SU-DHL-6 (cell line): ENCODE results near the gene ANKRD55.

ENCODE experiments used
- H2AFZ ChIP-seq: fragments of 200-600 bp; sonication (generic); 2 replicates; pipeline ENCODE4 v1.6.1; 2014; ENCODE audit warnings: low read depth, mild to moderate bottlenecking, moderate library complexity, mixed read lengths, antibody characterized with exemption, low read length; ENCODE audit not compliant: severe bottlenecking
- H3F3A ChIP-seq: fragments of 200-600 bp; shearing (Covaris generic); 2 replicates; pipeline ENCODE4 v1.6.0; 2016; ENCODE audit warnings: antibody characterized with exemption, mild to moderate bottlenecking; ENCODE audit not compliant: insufficient read depth
- H3K27ac ChIP-seq: fragments of 200-600 bp; sonication (generic); 2 replicates; pipeline ENCODE4 v1.5.1; 2016; ENCODE audit warnings: low read depth, mild to moderate bottlenecking, low read length, moderate library complexity, mixed read lengths
- H3K27me3 ChIP-seq: fragments of 200-600 bp; sonication (generic), shearing (Covaris generic); 2 replicates; pipeline ENCODE4 v1.6.0; 2014; ENCODE audit warnings: mild to moderate bottlenecking, low read length
- H3K36me3 ChIP-seq: fragments of 200-600 bp; sonication (generic); 2 replicates; pipeline ENCODE4 v1.6.1; 2014; ENCODE audit warnings: mild to moderate bottlenecking, low read length, mixed read lengths
- H3K4me2 ChIP-seq: fragments of 300-600, 200-600 bp; shearing (Covaris generic), sonication (generic); 2 replicates; pipeline ENCODE4 v1.6.0; 2014; ENCODE audit warnings: low read length, low read depth, mild to moderate bottlenecking; ENCODE audit not compliant: poor library complexity, severe bottlenecking
- H3K4me3 ChIP-seq: fragments of 200-600 bp; sonication (generic); 2 replicates; pipeline ENCODE4 v1.5.1; 2014; ENCODE audit warnings: antibody characterized with exemption, low read length, mild to moderate bottlenecking, mixed read lengths; ENCODE audit not compliant: insufficient read depth, poor library complexity, severe bottlenecking
- H3K79me2 ChIP-seq: fragments of 200-600 bp; sonication (generic); 2 replicates; pipeline ENCODE4 v1.6.1; 2014; ENCODE audit warnings: mild to moderate bottlenecking, low read length, moderate library complexity; ENCODE audit not compliant: insufficient read depth
- H3K9ac ChIP-seq: fragments of 200-600 bp; sonication (generic); 2 replicates; pipeline ENCODE4 v1.7.0; 2014; ENCODE audit warnings: mild to moderate bottlenecking, low read length
- H3K9me2 ChIP-seq: fragments of 200-600 bp; sonication (generic); replicated peaks from 2 replicates; pipeline ENCODE4 v1.6.1; 2014; ENCODE audit warnings: low read length; ENCODE audit not compliant: insufficient read depth
- H3K9me3 ChIP-seq: fragments of 200-600 bp; sonication (generic); 2 replicates; pipeline ENCODE4 v1.6.1; 2014; ENCODE audit warnings: low read length, mixed read lengths; ENCODE audit not compliant: insufficient read depth
- H4K20me1 ChIP-seq: fragments of 200-600 bp; sonication (generic); 2 replicates; pipeline ENCODE4 v1.6.1; 2014; ENCODE audit warnings: low read depth, mild to moderate bottlenecking, antibody characterized with exemption, low read length, moderate library complexity, mixed read lengths
- EZH2phosphoT487 ChIP-seq: fragments of 200-600 bp; sonication (generic), shearing (Covaris generic); conservative IDR thresholded peaks from 2 replicates; pipeline ENCODE4 v1.6.1; 2018; ENCODE audit warnings: mild to moderate bottlenecking, antibody characterized with exemption, low read length, moderate library complexity, mixed read lengths
- TF ChIP-seq, protein P1 (sequence below): fragments of 200-600 bp; sonication (generic); IDR thresholded peaks from one replicate; pipeline ENCODE4 v1.5.1; 2017; ENCODE audit warnings: antibody characterized with exemption, mild to moderate bottlenecking, low read length, moderate library complexity; ENCODE audit not compliant: insufficient read depth, poor library complexity, severe bottlenecking

ANKRD55 gene

DNA sequence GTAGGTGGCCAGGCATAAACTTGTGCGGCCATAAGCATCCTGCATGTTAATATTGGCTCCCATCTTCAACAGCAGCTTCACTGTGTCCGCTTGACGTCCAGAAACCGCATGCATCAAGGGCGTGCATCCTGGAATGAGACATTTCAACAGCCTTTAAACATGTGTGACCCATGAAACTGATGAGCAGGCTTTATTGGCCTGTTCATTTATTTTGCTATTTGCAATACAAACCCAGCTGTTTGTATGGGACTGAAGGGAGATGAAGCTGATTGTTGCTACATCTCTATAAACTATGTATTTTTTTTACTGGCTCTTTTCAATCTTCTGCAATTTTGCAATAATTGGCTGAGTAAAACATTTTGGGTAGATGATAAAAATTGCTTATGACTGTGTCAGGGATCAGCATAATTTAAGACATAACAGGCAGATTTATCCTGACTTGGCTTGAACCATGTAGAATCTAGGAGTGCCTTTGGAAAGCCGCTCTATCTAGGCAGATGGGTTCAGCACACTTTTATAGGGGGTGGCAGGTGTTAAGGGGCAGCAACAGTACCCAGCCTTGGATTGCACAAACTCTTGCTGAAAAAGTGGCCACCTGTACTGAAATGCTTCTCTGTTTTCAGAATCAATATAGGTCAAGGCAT is 56.9 kb downstream of the ANKRD55 start:
- H3K4me2 ChIP-seq: no peak overlapping the region
- no peaks in the 10 kb centered on the region for H3K79me2 ChIP-seq
- TF ChIP-seq, protein P1, sequence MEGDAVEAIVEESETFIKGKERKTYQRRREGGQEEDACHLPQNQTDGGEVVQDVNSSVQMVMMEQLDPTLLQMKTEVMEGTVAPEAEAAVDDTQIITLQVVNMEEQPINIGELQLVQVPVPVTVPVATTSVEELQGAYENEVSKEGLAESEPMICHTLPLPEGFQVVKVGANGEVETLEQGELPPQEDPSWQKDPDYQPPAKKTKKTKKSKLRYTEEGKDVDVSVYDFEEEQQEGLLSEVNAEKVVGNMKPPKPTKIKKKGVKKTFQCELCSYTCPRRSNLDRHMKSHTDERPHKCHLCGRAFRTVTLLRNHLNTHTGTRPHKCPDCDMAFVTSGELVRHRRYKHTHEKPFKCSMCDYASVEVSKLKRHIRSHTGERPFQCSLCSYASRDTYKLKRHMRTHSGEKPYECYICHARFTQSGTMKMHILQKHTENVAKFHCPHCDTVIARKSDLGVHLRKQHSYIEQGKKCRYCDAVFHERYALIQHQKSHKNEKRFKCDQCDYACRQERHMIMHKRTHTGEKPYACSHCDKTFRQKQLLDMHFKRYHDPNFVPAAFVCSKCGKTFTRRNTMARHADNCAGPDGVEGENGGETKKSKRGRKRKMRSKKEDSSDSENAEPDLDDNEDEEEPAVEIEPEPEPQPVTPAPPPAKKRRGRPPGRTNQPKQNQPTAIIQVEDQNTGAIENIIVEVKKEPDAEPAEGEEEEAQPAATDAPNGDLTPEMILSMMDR: no peak
- TF ChIP-seq EZH2phosphoT487: no peak
- H3K9ac ChIP-seq: no peak overlapping the region
- H3K36me3 ChIP-seq: no peaks in the 10 kb centered on the region
- H4K20me1 ChIP-seq: no peaks in the 10 kb centered on the region
- H3K4me3 ChIP-seq: no peak overlapping the region
- H3K27me3 ChIP-seq: no peaks in the 10 kb centered on the region
- H3K27ac ChIP-seq: no peak overlapping the region
- H2AFZ ChIP-seq: no peak overlapping the region
- H3F3A ChIP-seq: no peaks in the 10 kb centered on the region
- H3K9me2 ChIP-seq: no peaks in the 10 kb centered on the region
- H3K9me3 ChIP-seq: no peaks in the 10 kb centered on the region

- no peak overlapping the region for H3K27ac ChIP-seq
- H2AFZ ChIP-seq: no peak overlapping the region
Observed at GRCh38 chr5:56175488-56175887, 57.6 kb downstream of the ANKRD55 start.

GRCh38 chr5:56175021-56175420 is 58.1 kb downstream of the ANKRD55 start:
- H3K9me2 ChIP-seq: no peaks in the 10 kb centered on the region
- TF ChIP-seq, protein P1: no peak
- TF ChIP-seq EZH2phosphoT487: no peak
- H3K4me3 ChIP-seq: no peak overlapping the region
- H4K20me1 ChIP-seq: no peaks in the 10 kb centered on the region
- H3K9me3 ChIP-seq: no peaks in the 10 kb centered on the region
- no peaks in the 10 kb centered on the region for H3K36me3 ChIP-seq
- H3K79me2 ChIP-seq: no peaks in the 10 kb centered on the region
- H2AFZ ChIP-seq: no peak overlapping the region
- H3K27ac ChIP-seq: no peak overlapping the region
- H3K4me2 ChIP-seq: no peak overlapping the region
- no peaks in the 10 kb centered on the region for H3F3A ChIP-seq
- no peak overlapping the region for H3K9ac ChIP-seq
- no peaks in the 10 kb centered on the region for H3K27me3 ChIP-seq

More at GRCh38 chr5:56175488-56175887, 57.6 kb downstream of the ANKRD55 start:
- Histone ChIP-seq H3K9ac (no peak overlapping the region), H4K20me1 (no peaks in the 10 kb centered on the region), H3K27me3 (no peaks in the 10 kb centered on the region), H3K9me2 (no peaks in the 10 kb centered on the region), H3K4me2 (no peak overlapping the region), H3K4me3 (no peak overlapping the region), H3K79me2 (no peaks in the 10 kb centered on the region), H3K9me3 (no peaks in the 10 kb centered on the region), H3K36me3 (no peaks in the 10 kb centered on the region), H3F3A (no peaks in the 10 kb centered on the region)
- TF ChIP-seq, protein P1: no peak
- TF ChIP-seq EZH2phosphoT487: no peak
